H1 (cell line): ENCODE results near the gene RO60. TPM values are rescaled to one million over a fixed set of nuclear protein-coding genes. Genes with fewer than 3 reads are reported as not detected.

Source experiments
- CTCF ChIA-PET: fragments of 300-600 bp; sonication (Branson Sonifier 250); formaldehyde crosslinking; loops from one replicate; lab custom pipeline; 2021; ENCODE audit not compliant: partially characterized antibody; lab: Charles Lee
- POLR2A ChIA-PET: fragments of 300-600 bp; sonication (Branson Sonifier 250); formaldehyde crosslinking; loops from one replicate; lab custom pipeline; 2021; ENCODE audit warnings: inconsistent platforms; ENCODE audit not compliant: partially characterized antibody; lab: Charles Lee
- DNase-seq, 2 experiments: peaks; one replicate each; pipeline versions ENCODE4 v3.0.0 to v3.0.0-alpha.2; 2010 to 2022; ENCODE audit warnings: low spot score in 2 of 2, low read depth in 1 of 2, mixed read lengths in 1 of 2
- FAIRE-seq: peaks from 2 replicates; lab custom pipeline; 2011; peaks lifted over from hg19 to GRCh38; lab: Jason Lieb, UNC
- H2AFZ ChIP-seq: 2 replicates; pipeline ENCODE4 v1.8.1; 2012; ENCODE audit warnings: low read length, inconsistent platforms
- H2AK5ac ChIP-seq: 2 replicates; pipeline ENCODE4 v1.6.1; 2013; ENCODE audit warnings: low read depth, low read length
- H2BK120ac ChIP-seq: replicated peaks from 2 replicates; pipeline ENCODE3; 2013; ENCODE audit warnings: low read depth, low read length, inconsistent platforms
- H2BK12ac ChIP-seq: 2 replicates; pipeline ENCODE4 v1.6.1; 2013; ENCODE audit warnings: low read depth, low read length
- H2BK15ac ChIP-seq: 2 replicates; pipeline ENCODE4 v1.6.1; 2013; ENCODE audit warnings: low read length
- H2BK20ac ChIP-seq: 2 replicates; pipeline ENCODE4 v1.6.1; 2013; ENCODE audit warnings: low read length
- H2BK5ac ChIP-seq: 2 replicates; pipeline ENCODE4 v1.6.1; 2013; ENCODE audit warnings: low read depth, low read length
- H3K14ac ChIP-seq: 2 replicates; pipeline ENCODE4 v1.6.1; 2013; ENCODE audit warnings: inconsistent platforms; ENCODE audit not compliant: insufficient read length
- H3K18ac ChIP-seq: 2 replicates; pipeline ENCODE4 v1.6.1; 2013; ENCODE audit warnings: low read length; ENCODE audit errors: extremely low read depth
- H3K23ac ChIP-seq: 2 replicates; pipeline ENCODE4 v1.6.1; 2013; ENCODE audit warnings: inconsistent platforms; ENCODE audit not compliant: insufficient read length
- H3K23me2 ChIP-seq: 2 replicates; pipeline ENCODE4 v1.6.1; 2013; ENCODE audit warnings: low read depth, low read length
- H3K27ac ChIP-seq: 2 replicates; pipeline ENCODE4 v1.6.1; 2011; ENCODE audit warnings: low read depth, low read length, inconsistent platforms
- H3K27me3 ChIP-seq, 4 experiments: replicated peaks in 1 of 4; 1 replicate in 1 of 4; 2 replicates in 3 of 4; pipeline versions ENCODE4 v1.6.1 to v1.8.1; 2011 to 2013; ENCODE audit warnings: low read length in 3 of 4, mild to moderate bottlenecking in 3 of 4, inconsistent platforms in 2 of 4, mixed read lengths in 2 of 4, moderate library complexity in 1 of 4; ENCODE audit not compliant: control insufficient read depth in 3 of 4, insufficient read depth in 3 of 4; ENCODE audit errors: extremely low read depth in 1 of 4
- H3K36me3 ChIP-seq, 4 experiments: 2 replicates each; pipeline versions ENCODE4 v1.6.1 to v1.8.1; 2011 to 2013; ENCODE audit warnings: mild to moderate bottlenecking in 4 of 4, low read length in 3 of 4, moderate library complexity in 2 of 4, control low read depth in 1 of 4, inconsistent platforms in 1 of 4; ENCODE audit not compliant: insufficient read depth in 4 of 4, control insufficient read depth in 2 of 4
- H3K4ac ChIP-seq: replicated peaks from 2 replicates; pipeline ENCODE3; 2013; ENCODE audit warnings: low read length, low read depth, mixed read lengths, inconsistent platforms; ENCODE audit not compliant: insufficient read length
- H3K4me1 ChIP-seq, 4 experiments: replicated peaks in 1 of 4; 1 replicate in 1 of 4; 2 replicates in 3 of 4; pipeline versions ENCODE4 v1.6.1 to v1.8.1; 2011 to 2013; ENCODE audit warnings: low read length in 3 of 4, inconsistent platforms in 2 of 4, mixed read lengths in 1 of 4; ENCODE audit not compliant: insufficient read depth in 4 of 4, control insufficient read depth in 3 of 4
- H3K4me2 ChIP-seq, 2 experiments: 2 replicates each; pipeline versions ENCODE4 v1.6.1 to v1.8.1; 2011 to 2013; ENCODE audit warnings: low read depth in 2 of 2, low read length in 2 of 2, control low read depth in 1 of 2, inconsistent platforms in 1 of 2, mild to moderate bottlenecking in 1 of 2; ENCODE audit not compliant: insufficient read depth in 1 of 2
- H3K4me3 ChIP-seq, 4 experiments: fragments of 200-600, 300-600 bp in 1 of 4; sonication (generic), shearing (Covaris generic), sonication (Bioruptor Twin) in 1 of 4; 2 replicates each; pipeline versions ENCODE4 v1.5.1 to v1.8.1; 2011 to 2016; ENCODE audit warnings: low read length in 4 of 4, low read depth in 3 of 4, control low read depth in 2 of 4, inconsistent platforms in 2 of 4, mild to moderate bottlenecking in 2 of 4, mixed read lengths in 1 of 4, moderate library complexity in 1 of 4; ENCODE audit not compliant: insufficient read depth in 2 of 4; ENCODE audit errors: extremely low read depth in 1 of 4
- H3K56ac ChIP-seq: replicated peaks from 2 replicates; pipeline ENCODE3; 2013; ENCODE audit warnings: low read depth, mild to moderate bottlenecking, mixed read lengths, low read length, inconsistent platforms; ENCODE audit not compliant: insufficient read length
- H3K79me1 ChIP-seq: 2 replicates; pipeline ENCODE4 v1.6.1; 2013; ENCODE audit warnings: low read depth, low read length, control low read depth
- H3K79me2 ChIP-seq, 2 experiments: 2 replicates each; pipeline versions ENCODE4 v1.6.1 to v1.8.1; 2012 to 2013; ENCODE audit warnings: low read length in 2 of 2, mild to moderate bottlenecking in 2 of 2, inconsistent platforms in 1 of 2; ENCODE audit not compliant: insufficient read depth in 2 of 2, control insufficient read depth in 1 of 2
- H3K9ac ChIP-seq, 4 experiments: replicated peaks in 1 of 4; 1 replicate in 1 of 4; 2 replicates in 3 of 4; pipeline versions ENCODE4 v1.6.1 to v1.8.1; 2011 to 2013; ENCODE audit warnings: low read depth in 3 of 4, low read length in 3 of 4, control low read depth in 2 of 4, mild to moderate bottlenecking in 2 of 4, moderate library complexity in 2 of 4, inconsistent platforms in 1 of 4; ENCODE audit errors: extremely low read depth in 1 of 4
- H3K9me3 ChIP-seq, 2 experiments: 2 replicates each; pipeline versions ENCODE4 v1.6.1 to v1.8.1; 2012 to 2013; ENCODE audit warnings: mild to moderate bottlenecking in 2 of 2, moderate library complexity in 2 of 2, control low read depth in 1 of 2, inconsistent platforms in 1 of 2, low read depth in 1 of 2, low read length in 1 of 2, mixed read lengths in 1 of 2; ENCODE audit not compliant: insufficient read depth in 2 of 2
- H4K20me1 ChIP-seq, 2 experiments: replicated peaks in 1 of 2; 2 replicates each; pipeline versions ENCODE3 to v1.8.1; 2011 to 2013; ENCODE audit warnings: inconsistent platforms in 2 of 2, low read length in 2 of 2, mild to moderate bottlenecking in 1 of 2; ENCODE audit not compliant: insufficient read depth in 2 of 2, control insufficient read depth in 1 of 2
- H4K5ac ChIP-seq: 2 replicates; pipeline ENCODE4 v1.6.1; 2013; ENCODE audit warnings: low read length, low read depth, mixed read lengths, inconsistent platforms; ENCODE audit not compliant: insufficient read length
- H4K8ac ChIP-seq: 2 replicates; pipeline ENCODE4 v1.8.0; 2013; ENCODE audit warnings: mild to moderate bottlenecking, moderate library complexity, low read length, inconsistent platforms; ENCODE audit not compliant: insufficient read depth; ENCODE audit errors: extremely low read depth
- H4K91ac ChIP-seq: replicated peaks from 2 replicates; pipeline ENCODE3; 2013; ENCODE audit warnings: low read length, mixed read lengths, inconsistent platforms; ENCODE audit not compliant: insufficient read length
- BACH1 ChIP-seq: IDR thresholded peaks from 2 replicates; pipeline ENCODE4 v1.6.1; 2012; ENCODE audit warnings: low read length, improper control_type of control experiment
- BRCA1 ChIP-seq: IDR thresholded peaks from 2 replicates; pipeline ENCODE4 v1.6.1; 2012; ENCODE audit warnings: low read depth, low read length, improper control_type of control experiment
- CTBP2 ChIP-seq: IDR thresholded peaks from 2 replicates; pipeline ENCODE4 v1.7.0; 2011; ENCODE audit warnings: borderline replicate concordance, mild to moderate bottlenecking, moderate library complexity, mixed read lengths, low read length; ENCODE audit not compliant: insufficient read depth, insufficient read length
- GTF2F1 ChIP-seq: IDR thresholded peaks from 2 replicates; pipeline ENCODE4 v1.6.1; 2012; ENCODE audit warnings: low read depth, low read length, improper control_type of control experiment, borderline replicate concordance
- HDAC6 ChIP-seq: IDR thresholded peaks from one replicate; pipeline ENCODE4 v1.7.1; 2012; ENCODE audit warnings: low read depth, mild to moderate bottlenecking, inconsistent platforms, low read length, moderate library complexity
- MAFK ChIP-seq: IDR thresholded peaks from 2 replicates; pipeline ENCODE4 v1.6.1; 2012; ENCODE audit warnings: low read depth, mild to moderate bottlenecking, improper control_type of control experiment, low read length
- NANOG ChIP-seq: IDR thresholded peaks from 2 replicates; pipeline ENCODE4 v1.6.1; 2011; ENCODE audit warnings: low read length, low read depth, mild to moderate bottlenecking, inconsistent platforms; ENCODE audit not compliant: insufficient read depth, poor library complexity, severe bottlenecking
- PHF8 ChIP-seq: fragments of 200-600 bp; sonication (generic); conservative IDR thresholded peaks from 2 replicates; pipeline ENCODE4 v1.7.1; 2012; ENCODE audit warnings: low read depth, mild to moderate bottlenecking, inconsistent platforms, low read length, moderate library complexity
- RBBP5 ChIP-seq: IDR thresholded peaks from 2 replicates; pipeline ENCODE4 v1.7.1; 2012; ENCODE audit warnings: low read depth, mild to moderate bottlenecking, inconsistent platforms, low read length, moderate library complexity, borderline replicate concordance
- SIN3A ChIP-seq, 2 experiments: IDR thresholded peaks in 1 of 2; conservative IDR thresholded peaks in 1 of 2; 2 replicates each; pipeline ENCODE4 v1.6.1; 2011 to 2012; ENCODE audit warnings: low read length in 2 of 2, improper control_type of control experiment in 1 of 2, low read depth in 1 of 2, mild to moderate bottlenecking in 1 of 2
- SIX5 ChIP-seq: IDR thresholded peaks from 2 replicates; pipeline ENCODE4 v1.6.1; 2011; ENCODE audit warnings: mild to moderate bottlenecking, low read depth, low read length
- SP1 ChIP-seq: IDR thresholded peaks from 2 replicates; pipeline ENCODE4 v1.6.1; 2011; ENCODE audit warnings: low read depth, low read length
- SRF ChIP-seq: IDR thresholded peaks from 2 replicates; pipeline ENCODE4 v1.6.1; 2011; ENCODE audit warnings: mild to moderate bottlenecking, low read depth, low read length, moderate library complexity
- WGBS, 2 experiments: shearing (Covaris generic) in 1 of 2; methylation state at CpG; one replicate each; pipeline versions ENCODE4 v1.1.6 to v1.1.7; 2013 to 2015; ENCODE audit warnings: low lambda C conversion rate in 2 of 2, mixed read lengths in 2 of 2, inconsistent platforms in 1 of 2, low coverage in 1 of 2, missing lambda C conversion rate in 1 of 2; ENCODE audit not compliant: insufficient replicate concordance in 2 of 2, insufficient coverage in 1 of 2, insufficient read length in 1 of 2; ENCODE audit errors: extremely low coverage in 1 of 2, missing lambda C conversion rate in 1 of 2; 5-methylcytosine and 5-hydroxymethylcytosine counted together
- polyA plus RNA-seq, 7 experiments: library from polyadenylated mRNA; depleted of rRNA in 3 of 7; stranded (reverse) in 5 of 7; unstranded in 2 of 7; fragments of >200 nt in 5 of 7; fragments of 200-250 nt in 2 of 7; gene quantifications; 1 replicate in 5 of 7; 2 replicates in 1 of 7; 4 replicates in 1 of 7; pipeline versions ENCODE4 v1.2.1 to v1.2.3, GENCODE V29; 2011 to 2013; ENCODE audit warnings: missing spikeins in 2 of 7, mixed read lengths in 2 of 7
- total RNA-seq: library from RNA; stranded (reverse); fragmentation: NEBNext Ultra II Directional; extraction: Animal tissue kit (Norgen Biotek cat#: 25700); gene quantifications from 2 replicates; pipeline ENCODE4 v1.2.1, GENCODE V29; 2021

Gene RO60
- total and polyA plus RNA-seq, 2 of the 8 experiments (the other 6 are each of a cell fraction or from before 2014, with no cell fraction given), result 13.6 to 103 TPM

DNA sequence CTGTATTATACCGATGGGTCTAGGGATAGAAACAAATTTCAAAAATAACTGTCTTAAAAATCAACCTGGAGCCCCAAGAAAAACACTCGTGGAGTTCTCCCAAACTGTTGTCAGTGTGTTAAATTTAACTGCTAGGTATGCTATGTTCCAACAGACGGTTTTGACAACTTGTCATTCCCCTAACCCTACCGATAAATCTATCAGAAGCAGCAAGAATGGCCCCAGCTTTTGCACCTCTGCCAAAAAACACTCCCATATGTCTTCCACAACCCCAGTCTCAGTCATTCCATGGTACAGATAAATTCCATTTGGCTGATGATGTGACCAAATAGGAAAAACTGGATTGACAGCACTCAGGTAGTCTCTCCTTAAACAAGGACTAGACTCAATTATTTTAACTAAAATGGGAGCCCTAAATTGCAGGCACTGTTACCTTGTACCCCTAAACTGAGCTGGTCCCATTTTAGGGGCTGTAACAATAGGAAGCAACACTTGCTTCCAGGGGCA, 5.2 kb upstream of the RO60 start:
- FAIRE-seq, result no peak
- TF ChIP-seq RBBP5 (no peak), BRCA1 (no peak), BACH1 (no peak), PHF8 (no peak), GTF2F1 (no peak), SRF (no peak), SIX5 (no peak), NANOG (no peak), CTBP2 (no peak), MAFK (no peak), HDAC6 (no peak), SP1 (no peak), SIN3A (conservative IDR thresholded peaks at IDR 0.05 in 1 of 2, IDR thresholded peaks at IDR 0.05 in 1 of 2; ENCODE audit: low read depth in 1 of 2, low read length in 2 of 2) (no peak)

More for the DNA sequence above, 5.2 kb upstream of the RO60 start:
- no peak overlapping the region for H2BK15ac ChIP-seq
- H3K36me3 ChIP-seq, result peaks cover 0 to 12% (median 3%) of the 10 kb centered on the region in 4 experiments; a peak in 5 of 8 replicates
- no peak overlapping the region for H3K14ac ChIP-seq
- no peak overlapping the region for H2AFZ ChIP-seq
- H4K91ac ChIP-seq, result no peak overlapping the region
- WGBS, 2 experiments, result 89% methylated on average over 4 of the region's 4 CpGs; no CpG with 5 or more reads in 1 of the 2 experiments
- peaks cover 0 to 3% of the 10 kb centered on the region in 2 experiments for H4K20me1 ChIP-seq
- no peak overlapping the region for H4K5ac ChIP-seq
- no peak overlapping the region for H2AK5ac ChIP-seq
- ChIA-PET CTCF (no interaction called here), POLR2A (no interaction called here)
- H3K27me3 ChIP-seq, result no peaks in the 10 kb centered on the region
- no peak overlapping the region for H3K23ac ChIP-seq
- H3K18ac ChIP-seq, result no peak overlapping the region
- H3K4me1 ChIP-seq, result peaks cover 0 to 3% (median 0%) of the 10 kb centered on the region in 4 experiments; a peak in 2 of 7 replicates
- H2BK20ac ChIP-seq, result no peak overlapping the region
- H2BK5ac ChIP-seq, result no peak overlapping the region
- H4K8ac ChIP-seq, result no peak overlapping the region
- no peak overlapping the region for H3K27ac ChIP-seq
- no peak overlapping the region for H3K4me2 ChIP-seq
- H3K4me3 ChIP-seq, result no peak overlapping the region
- no peak overlapping the region; a peak in 1 of 7 replicates for H3K9ac ChIP-seq
- H3K4ac ChIP-seq, result no peak overlapping the region
- H3K56ac ChIP-seq, result no peak overlapping the region
- H2BK120ac ChIP-seq, result no peak overlapping the region
- DNase-seq, result no peak
- no peaks in the 10 kb centered on the region for H3K9me3 ChIP-seq
- peaks cover 8 to 71% of the 10 kb centered on the region in 2 experiments for H3K79me2 ChIP-seq
- peaks cover 4% of the 10 kb centered on the region; the same call in 1 of the 2 replicates for H3K79me1 ChIP-seq
- peaks cover 6% of the 10 kb centered on the region; the same call in 1 of the 2 replicates for H3K23me2 ChIP-seq
- H2BK12ac ChIP-seq, result no peak overlapping the region
